Omental fat pad (tissue), 4 donors: ENCODE results near the gene TMED4. TPM values are rescaled to one million over a fixed set of nuclear protein-coding genes. Genes with fewer than 3 reads are reported as not detected.

Experiments used
- ATAC-seq: fragments of 150-250 bp; one replicate; pipeline ENCODE4 v1.9.1; 2016; ENCODE audit warnings: mild to moderate bottlenecking, moderate library complexity; ENCODE audit not compliant: low FRiP score
- DNase-seq: peaks from one replicate; pipeline ENCODE4 v3.0.0-alpha.2; 2019; ENCODE audit warnings: low spot score
- CTCF ChIP-seq, 3 donors: fragments of 450-650 bp; IDR thresholded peaks; one replicate each; pipeline ENCODE4 v1.5.1; 2016 to 2017; ENCODE audit warnings: antibody characterized with exemption in 3 of 3, mild to moderate bottlenecking in 3 of 3, moderate library complexity in 2 of 3
- total RNA-seq, 4 donors: library from RNA; depleted of rRNA; stranded (reverse); fragments of >200 nt; gene quantifications; one replicate each; pipeline ENCODE4 v1.1.0, GENCODE V29; 2016

Gene TMED4
- total RNA-seq, 4 donors from 2014 or later, result 105 to 140 (median 124) TPM

- no peak for TF ChIP-seq CTCF (IDR thresholded peaks at IDR 0.05)
- no peak for DNase-seq
- ATAC-seq, result no peak
These were observed 43.0 kb downstream of the TMED4 start for GRCh38 chr7:44538798-44539668.

- TF ChIP-seq CTCF (IDR thresholded peaks at IDR 0.05), result no peak
- DNase-seq (no peak), ATAC-seq (no peak)
These were observed 43.8 kb downstream of the TMED4 start for GRCh38 chr7:44538093-44538797.

- no peak for ATAC-seq
- no peak for TF ChIP-seq CTCF (IDR thresholded peaks at IDR 0.05)
- no peak for DNase-seq
These were observed 44.6 kb downstream of the TMED4 start for GRCh38 chr7:44537442-44537841.

- no peak for DNase-seq
- no peak for TF ChIP-seq CTCF (IDR thresholded peaks at IDR 0.05)
- no peak for ATAC-seq
These were observed 45.9 kb downstream of the TMED4 start for GRCh38 chr7:44536090-44536489.

- ATAC-seq, result no peak
- no peak for TF ChIP-seq CTCF (IDR thresholded peaks at IDR 0.05)
These were observed 46.5 kb downstream of the TMED4 start for GRCh38 chr7:44535348-44536064.

GRCh38 chr7:44534501-44534900, 47.5 kb downstream of the TMED4 start:
- ATAC-seq, result no peak

More at GRCh38 chr7:44535348-44536064, 46.5 kb downstream of the TMED4 start:
- DNase-seq, result no peak

More at GRCh38 chr7:44534501-44534900, 47.5 kb downstream of the TMED4 start:
- TF ChIP-seq CTCF (IDR thresholded peaks at IDR 0.05), result no peak
- no peak for DNase-seq
